ENCODE results near the gene SLC10A4.
A peak's percentile ranks its signal among the peaks of the same experiment; 100 is the strongest.
"Not testable (repeated sequence)": the region's sequence is repeated elsewhere in the genome, so short reads cannot be mapped to it uniquely, and the experiment has no call there.

SLC10A4 gene, protein sequence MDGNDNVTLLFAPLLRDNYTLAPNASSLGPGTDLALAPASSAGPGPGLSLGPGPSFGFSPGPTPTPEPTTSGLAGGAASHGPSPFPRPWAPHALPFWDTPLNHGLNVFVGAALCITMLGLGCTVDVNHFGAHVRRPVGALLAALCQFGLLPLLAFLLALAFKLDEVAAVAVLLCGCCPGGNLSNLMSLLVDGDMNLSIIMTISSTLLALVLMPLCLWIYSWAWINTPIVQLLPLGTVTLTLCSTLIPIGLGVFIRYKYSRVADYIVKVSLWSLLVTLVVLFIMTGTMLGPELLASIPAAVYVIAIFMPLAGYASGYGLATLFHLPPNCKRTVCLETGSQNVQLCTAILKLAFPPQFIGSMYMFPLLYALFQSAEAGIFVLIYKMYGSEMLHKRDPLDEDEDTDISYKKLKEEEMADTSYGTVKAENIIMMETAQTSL

DNA sequence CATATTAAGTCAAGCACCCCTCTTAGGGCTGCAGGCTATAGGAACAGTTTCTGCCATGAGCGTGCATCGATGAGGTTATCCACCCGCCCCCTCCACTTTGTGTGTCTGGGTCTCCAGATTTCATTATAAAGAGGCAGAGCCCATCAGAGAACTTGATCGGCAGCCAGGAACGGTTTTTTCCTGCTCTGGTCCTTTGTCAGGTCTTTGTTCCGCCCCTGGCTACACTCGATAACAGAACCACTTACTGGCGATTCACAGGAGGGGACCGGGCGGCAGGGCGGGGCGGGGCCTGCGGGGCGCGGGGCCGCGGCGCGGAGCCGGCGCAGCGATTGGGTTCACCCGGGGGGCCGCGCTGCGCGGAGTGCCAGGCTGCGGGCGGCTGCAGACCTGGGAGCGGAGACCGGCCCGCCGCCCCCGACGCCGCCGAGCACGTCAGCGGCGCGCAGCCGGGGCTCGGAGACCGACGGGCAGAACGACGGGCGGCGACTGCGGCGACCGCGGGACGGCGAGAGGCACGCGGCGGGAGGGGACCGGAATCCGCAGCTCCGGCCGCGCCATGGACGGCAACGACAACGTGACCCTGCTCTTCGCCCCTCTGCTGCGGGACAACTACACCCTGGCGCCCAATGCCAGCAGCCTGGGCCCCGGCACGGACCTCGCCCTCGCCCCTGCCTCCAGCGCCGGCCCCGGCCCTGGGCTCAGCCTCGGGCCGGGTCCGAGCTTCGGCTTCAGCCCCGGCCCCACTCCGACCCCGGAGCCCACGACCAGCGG lies at the start of gene SLC10A4:
Gene SLC10A4 (plus strand): TSS at position 338 of the 771 bp plus-strand sequence. CDS start 219 bp downstream, at position 557.
- peak; percentile 91 for DNase-seq (ENCODE audit: low spot score)

DNA sequence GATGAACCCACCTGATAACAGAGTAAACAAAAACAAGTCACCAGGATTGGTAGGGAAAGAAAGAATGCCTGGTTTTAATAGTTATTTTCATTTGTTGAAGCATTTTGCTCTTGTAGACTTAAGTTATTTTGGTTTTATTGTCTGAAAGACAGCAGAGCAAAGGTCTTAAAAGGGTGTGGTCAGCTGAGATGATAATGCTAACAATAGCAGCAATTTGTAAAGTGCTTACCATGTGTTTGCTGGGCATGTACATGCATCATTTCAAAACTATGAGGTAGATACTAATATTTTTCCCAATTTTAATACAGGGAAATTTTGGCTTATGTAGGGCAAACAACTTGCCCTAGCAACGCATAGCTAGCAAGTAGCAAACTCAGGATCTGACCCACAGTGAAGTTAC lies 46.8 kb upstream of the SLC10A4 start:
- no peak for DNase-seq (ENCODE audit: low spot score)

DNA sequence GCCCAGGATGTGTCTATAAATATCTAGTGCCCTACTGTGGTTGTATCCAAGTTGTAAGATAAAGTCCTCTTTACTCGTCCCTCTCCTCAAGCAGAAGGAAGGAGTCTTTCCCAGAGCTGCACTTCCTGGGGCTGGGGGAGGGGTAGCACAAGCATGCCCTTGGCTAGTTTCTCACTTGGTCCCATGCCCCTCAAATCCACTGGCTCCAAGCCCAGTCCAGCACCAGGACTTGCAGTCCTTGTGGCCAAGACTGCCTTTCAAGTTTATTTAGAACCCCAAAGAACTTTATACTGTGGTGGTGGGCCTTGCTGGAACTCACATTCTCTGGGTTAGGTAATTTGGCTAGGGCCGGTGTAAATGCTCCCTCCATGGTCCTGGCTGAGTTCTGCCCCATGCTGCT lies 43.2 kb upstream of the SLC10A4 start:
- no peak for DNase-seq (ENCODE audit: low spot score)

DNA sequence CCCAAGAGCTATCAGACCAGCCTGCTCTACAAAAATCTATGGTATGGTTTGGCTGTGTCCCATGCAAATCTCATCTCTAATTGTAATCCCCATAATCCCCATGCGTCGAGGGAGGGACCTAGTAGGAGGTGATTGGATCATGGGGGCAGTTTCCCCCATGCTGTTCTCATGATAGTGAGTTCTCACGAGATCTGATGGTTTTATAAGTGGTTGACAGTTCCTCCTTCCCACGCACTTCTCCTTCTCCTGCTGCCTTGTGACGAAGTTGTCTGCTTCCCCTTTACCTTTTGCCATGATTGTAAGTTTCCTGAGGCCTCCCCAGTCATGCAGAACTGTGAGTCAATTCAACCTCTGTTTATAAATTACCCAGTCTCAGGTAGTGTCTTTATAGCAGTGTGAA lies 42.2 kb upstream of the SLC10A4 start:
- not testable (repeated sequence) for DNase-seq (ENCODE audit: low spot score)

DNA sequence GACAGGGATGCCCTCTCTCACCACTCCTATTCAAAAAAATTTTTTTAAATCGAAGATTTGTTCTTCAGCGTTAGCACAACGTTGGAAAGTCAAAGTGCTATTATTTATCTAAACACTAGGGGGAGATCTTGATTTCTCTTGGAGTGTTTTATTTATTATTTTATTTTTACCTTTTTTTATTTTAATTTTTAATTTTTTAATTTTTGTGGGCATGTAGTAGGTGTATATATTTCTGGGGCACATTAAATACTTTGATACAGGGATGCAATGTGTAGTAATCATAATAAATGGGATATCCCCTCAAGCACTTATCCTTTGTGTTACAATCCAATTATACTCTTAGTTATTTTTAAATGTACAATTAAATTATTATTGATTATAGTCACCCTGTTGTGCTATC lies 37.4 kb upstream of the SLC10A4 start:
- DNase-seq (ENCODE audit: low spot score): no peak

DNA sequence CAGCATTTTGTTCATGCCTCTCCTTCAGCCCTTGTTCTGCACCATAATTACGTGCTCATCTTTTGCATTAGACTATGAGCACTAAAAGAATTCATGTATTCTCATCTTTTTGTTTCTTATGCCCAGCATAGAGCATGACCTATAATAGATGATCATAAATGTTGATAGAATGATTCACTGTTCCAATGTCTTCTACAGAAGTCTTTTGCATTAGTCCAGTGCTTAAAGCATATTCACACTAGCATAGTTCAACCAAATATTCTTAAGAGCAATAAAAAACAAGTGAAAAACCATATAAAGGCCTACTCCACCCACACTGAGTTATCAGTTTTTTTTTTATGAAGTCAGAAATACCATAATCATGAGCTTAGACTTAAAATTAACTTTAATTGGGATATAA lies 36.5 kb upstream of the SLC10A4 start:
- no peak for DNase-seq (ENCODE audit: low spot score)

DNA sequence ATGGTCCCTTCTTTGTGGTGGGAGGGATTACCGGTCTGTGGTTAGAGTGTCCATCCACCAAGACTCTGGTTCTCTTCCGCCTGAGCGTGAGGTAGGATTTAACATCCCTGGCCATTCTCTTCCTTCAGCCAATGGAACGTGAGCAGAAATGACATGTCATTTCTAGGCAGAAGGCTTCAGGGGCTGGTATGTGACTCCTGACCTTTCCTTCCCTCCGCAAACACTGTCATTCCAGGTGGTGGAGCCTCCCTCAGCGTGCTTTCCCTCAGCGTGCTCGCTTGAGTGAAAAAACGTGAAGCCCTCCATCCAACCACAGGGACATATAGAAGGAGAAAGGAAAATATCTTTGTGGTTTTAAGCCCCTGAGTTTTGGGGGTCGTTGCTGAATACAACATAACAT lies 34.0 kb upstream of the SLC10A4 start:
- DNase-seq (ENCODE audit: low spot score): no peak

DNA sequence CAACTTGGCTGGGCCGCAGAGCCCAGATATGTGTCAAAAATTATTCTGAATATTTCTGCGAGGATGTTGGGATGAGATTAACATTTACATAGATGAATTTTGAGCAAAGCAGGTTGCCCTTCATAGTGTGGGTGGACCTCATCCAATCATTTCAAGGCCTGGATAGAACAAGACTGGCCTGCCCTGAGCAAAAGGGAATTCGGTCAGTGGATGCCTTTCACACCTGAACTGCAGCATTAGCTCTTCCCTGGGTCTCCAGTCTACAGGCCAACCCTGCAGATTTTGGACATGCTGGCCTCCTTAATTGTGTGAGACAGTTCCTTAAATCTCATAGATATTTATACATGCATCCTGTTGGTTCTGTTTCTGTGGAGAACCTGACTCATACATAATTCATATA lies 32.4 kb upstream of the SLC10A4 start:
- DNase-seq (ENCODE audit: low spot score): no peak

DNA sequence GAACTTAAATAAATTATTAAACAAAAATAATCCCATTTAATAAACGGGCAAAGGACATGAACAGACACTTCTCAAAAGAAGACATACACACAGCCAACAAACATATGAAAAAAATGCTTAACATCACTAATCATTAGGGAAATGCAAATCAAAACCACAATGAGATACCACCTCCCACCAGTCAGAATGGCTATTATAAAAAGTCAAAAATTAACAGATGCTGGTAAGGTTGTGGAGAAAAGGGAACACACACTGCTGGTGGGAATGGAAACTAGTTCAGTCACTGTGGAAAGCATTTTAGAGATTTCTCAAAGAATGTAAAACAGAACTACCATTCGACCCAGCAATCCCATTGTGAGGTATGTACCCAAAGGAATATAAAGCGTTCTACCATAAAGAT lies 31.5 kb upstream of the SLC10A4 start:
- not testable (repeated sequence) for DNase-seq (ENCODE audit: low spot score)

DNA sequence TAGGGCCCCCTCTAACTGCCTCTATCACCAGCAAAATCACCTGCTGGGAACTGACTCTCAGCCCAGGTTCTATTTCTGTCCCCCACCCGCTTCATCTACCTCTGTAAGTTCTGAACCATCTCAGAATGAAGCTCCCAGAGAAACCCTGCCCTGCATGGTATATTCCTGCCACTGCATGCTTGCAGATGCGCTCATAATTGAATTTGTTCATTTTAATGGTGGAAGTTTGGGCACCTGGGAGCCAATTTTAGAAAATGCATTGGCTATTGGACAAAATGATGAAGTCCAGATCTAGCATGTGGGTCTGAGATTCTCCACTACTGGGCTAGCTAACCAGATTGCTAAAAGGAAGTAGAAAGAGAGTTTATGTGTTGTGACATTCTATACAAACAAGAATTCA lies 28.6 kb upstream of the SLC10A4 start:
- DNase-seq (ENCODE audit: low spot score): no peak

DNA sequence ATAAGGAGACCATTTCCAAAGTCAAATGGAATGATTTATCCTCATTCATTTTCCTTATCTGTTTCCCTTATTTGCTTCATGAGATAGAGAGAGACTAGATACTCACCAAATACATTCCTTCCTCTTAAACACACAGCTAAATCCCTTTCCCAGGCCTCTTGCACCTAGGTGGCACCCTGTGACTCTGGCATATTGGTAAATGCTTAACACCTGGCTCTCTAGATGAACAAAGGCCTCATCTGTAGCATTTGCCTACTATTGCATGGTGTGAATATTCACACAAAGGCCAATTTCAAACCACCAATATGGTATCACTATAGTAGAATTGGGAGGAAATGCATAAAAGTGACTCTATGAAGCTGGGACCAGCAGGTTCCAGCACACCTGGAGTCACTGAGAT lies 22.1 kb upstream of the SLC10A4 start:
- no peak for DNase-seq (ENCODE audit: low spot score)

DNA sequence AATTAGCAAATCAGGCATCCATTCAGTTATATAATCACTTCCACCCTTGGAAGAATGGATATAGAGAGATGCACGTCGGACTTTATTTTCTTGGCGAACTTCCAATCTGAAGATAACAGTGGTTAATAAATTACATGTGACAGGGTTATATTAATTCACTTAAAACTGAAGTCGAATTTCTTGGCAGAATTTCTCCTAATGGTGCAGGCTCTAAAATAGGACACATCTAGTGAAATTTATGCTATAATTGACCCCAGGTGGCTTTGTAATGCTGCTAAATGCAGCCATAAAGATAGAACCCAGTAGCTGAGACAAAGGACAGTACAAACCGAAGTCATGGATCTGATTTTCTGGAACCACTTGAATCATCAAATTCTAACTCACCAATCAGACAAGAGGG lies 20.8 kb upstream of the SLC10A4 start:
- no peak for DNase-seq (ENCODE audit: low spot score)

DNA sequence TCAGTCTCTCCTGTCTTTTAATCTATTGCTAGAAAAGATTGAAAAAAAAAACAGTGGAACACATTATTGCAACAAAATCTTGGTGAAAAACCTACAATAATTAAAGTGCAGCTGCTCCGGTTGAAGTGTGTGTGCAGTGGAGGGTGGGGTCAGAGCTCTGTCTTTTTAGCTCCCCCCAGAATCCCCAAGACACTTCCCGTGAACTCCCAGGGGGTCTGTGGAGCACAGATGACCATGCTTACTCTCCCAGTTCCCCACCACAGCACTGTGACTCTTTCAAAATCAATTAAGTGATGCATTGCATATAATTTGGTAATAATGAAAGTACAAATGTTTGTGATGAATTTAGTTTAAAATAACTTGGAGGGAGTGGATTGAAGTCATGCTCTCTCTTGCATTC lies 15.7 kb upstream of the SLC10A4 start:
- no peak for DNase-seq (ENCODE audit: low spot score)

DNA sequence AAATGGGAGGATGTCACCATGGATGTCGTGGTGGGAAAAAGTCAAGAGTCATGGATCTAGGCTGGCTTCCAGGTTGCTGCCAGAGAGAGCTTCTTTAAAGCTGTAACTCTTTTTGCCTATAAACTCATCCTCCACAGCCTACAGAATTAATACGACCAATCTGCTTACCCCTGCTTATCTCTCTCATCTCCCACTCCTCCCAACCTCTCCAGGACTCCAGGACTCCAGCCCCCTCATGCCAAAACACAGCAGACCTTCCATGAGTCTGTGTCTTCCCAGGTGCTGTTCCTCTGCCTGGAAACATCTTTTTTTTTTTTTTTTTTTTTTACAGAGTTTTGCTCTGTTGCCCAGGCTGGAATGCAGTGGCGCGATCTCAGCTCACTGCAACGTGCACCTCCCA lies 15.3 kb upstream of the SLC10A4 start:
- no peak for DNase-seq (ENCODE audit: low spot score)

DNA sequence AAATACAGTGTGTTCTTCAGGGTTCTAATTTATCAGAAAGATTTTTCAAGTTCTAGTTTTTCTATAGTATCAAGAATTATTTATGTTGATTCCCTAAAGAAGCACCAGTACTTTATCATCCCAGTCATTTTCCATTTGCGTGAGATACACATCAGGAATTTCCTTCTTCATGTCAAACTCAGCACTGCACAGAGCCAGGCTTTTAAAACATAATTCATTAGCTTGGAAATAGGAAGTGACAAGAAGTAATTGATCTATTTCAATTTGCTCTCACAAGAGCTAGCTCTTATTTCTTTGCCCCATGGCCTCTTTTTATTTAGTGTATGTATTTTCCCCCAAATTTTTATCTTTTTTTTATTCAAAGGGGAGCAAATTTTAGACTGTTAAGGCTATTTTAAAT lies 13.0 kb upstream of the SLC10A4 start:
- no peak for DNase-seq (ENCODE audit: low spot score)

DNA sequence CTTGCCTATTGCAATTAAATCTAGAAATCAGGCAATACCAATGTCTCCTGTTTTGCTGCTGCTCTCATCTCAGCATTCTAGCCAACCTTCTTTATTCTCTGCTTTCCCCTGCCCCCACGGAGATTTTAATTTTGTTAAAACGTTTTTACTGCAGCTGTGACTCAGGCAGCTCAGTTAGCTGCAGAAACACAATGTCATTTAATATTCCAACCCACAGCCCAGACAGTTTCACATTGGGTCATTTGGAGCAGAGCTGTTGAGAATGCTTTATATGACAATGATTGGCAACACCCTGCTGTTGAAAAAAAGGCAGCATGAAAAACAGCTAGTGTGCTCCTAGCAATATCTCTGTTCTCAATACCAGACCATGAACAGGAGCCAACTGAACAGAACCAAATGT lies 12.6 kb upstream of the SLC10A4 start:
- DNase-seq (ENCODE audit: low spot score): no peak

DNA sequence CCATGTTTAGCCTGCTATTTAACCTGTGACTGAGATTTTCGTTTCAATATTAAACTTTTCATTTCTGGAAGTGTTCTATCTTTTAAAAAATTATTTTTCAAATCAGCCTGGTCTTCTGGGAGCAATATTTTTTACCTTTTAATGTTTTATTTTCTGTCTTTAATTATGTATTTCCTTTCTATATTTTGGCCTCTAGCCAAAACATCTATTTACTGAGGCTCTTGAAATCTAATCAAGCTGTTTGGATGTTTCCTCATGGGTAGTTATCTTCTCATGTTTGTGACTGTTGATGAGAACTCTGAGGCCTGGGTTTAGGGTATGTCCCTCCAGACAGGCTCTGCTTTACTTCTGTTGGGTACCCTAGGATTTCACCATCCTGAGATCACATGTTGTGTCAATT lies 10.3 kb upstream of the SLC10A4 start:
- no peak for DNase-seq (ENCODE audit: low spot score)

DNA sequence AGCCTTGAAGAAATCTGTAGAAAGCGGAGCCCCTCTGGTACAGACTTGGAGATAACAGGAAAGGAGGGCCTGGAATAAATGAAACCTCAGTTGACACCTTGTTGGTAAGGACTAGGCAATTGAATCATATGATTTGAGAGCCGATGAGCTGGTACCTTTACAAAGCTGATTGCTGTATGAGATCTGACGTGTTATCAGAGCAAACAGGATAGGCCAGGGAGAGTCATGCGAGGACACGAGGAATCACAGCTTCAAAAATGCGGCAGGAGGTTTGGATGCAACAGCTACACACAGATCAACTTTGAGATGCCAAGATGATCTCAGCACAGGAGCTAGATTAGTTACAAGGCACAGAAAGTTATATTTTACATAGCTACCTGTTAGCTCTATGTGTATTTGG lies 7.4 kb upstream of the SLC10A4 start:
- no peak for DNase-seq (ENCODE audit: low spot score)

DNA sequence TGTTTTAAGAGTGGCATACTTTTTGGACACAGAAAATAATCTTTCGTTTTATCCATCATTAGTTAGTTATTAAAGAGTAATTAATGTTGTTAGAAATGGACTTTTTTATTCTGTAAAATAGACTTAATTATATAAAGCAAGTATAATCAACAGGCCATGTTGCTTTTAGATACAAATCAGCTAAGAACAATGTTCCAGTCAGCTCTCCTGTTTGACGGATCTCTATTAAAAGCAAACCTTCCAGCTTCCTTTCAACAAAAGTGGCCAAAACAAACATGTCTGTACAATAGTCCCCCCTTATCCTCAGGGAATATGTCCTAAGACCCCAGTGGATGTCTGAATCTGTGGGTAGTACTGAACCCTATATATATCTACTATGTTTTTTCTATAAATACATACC lies 4.9 kb upstream of the SLC10A4 start:
- DNase-seq (ENCODE audit: low spot score): no peak

DNA sequence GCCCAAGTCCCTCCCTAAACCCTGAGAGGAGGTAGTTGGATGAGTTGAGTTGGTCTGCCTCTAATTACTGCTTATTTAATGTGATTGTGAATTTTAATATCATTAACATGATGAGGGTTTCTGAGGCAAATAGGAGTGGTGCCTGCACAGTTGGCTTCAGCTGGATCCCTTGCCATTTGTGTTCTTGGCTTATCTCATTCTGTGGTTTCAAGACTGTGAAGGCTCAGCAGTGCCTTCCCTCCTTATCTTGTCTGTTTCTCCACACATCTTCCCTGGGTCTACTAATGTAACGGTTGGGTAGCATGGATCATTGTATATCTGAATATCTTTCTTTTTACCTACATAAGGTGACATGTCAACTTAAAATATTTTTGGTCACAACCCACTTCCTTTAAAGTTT lies 1.6 kb upstream of the SLC10A4 start:
- DNase-seq (ENCODE audit: low spot score): no peak

DNA sequence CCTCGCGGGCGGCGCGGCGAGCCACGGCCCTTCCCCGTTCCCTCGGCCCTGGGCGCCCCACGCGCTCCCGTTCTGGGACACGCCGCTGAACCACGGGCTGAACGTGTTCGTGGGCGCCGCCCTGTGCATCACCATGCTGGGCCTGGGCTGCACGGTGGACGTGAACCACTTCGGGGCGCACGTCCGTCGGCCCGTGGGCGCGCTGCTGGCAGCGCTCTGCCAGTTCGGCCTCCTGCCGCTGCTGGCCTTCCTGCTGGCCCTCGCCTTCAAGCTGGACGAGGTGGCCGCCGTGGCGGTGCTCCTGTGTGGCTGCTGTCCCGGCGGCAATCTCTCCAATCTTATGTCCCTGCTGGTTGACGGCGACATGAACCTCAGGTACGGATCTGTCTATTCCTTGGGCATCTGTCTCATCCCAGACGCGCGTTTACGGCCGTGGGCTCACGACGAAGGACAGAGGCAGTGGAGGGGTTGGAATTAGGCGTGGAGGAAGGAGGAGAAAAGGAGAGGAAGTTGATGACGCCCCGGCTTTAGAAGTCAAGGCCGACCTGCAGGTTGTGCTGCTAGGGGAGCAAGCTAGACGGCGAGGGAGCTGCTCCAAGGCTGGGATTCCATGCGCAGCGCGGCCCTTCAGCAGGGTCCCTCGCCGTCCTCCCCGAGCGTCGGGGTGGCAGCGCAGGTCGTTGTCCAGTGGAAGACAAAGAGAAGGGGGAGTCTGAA lies 792 bp downstream of the SLC10A4 start:
- peak; percentile 75 for DNase-seq (ENCODE audit: low spot score)

DNA sequence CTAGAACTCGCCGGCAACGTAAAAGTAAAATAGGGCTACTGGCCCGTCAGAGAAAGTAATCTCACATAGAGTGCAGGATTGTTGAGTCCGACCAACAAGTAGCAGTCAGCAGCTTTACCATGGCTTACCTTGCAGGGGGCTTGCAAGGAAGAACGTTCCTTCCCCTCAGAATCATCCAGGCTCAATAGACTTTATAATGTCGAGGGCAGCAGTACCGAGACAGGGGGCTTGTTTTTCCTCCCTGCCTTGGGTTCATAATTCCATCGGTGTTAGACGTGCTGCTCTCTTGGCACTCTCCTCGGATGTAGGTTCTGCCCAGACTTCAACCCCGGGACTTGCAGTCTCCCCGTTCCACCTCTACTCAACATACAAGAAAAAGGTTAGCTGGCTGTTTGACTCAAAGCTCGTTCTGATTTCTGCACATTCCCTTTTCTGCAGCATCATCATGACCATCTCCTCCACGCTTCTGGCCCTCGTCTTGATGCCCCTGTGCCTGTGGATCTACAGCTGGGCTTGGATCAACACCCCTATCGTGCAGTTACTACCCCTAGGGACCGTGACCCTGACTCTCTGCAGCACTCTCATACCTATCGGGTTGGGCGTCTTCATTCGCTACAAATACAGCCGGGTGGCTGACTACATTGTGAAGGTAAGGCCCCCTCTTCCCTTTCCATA lies 1.5 kb downstream of the SLC10A4 start:
- no peak for DNase-seq (ENCODE audit: low spot score)

Measured in D341Med (cell line).